Central memory CD8-positive, alpha-beta T cell (primary cell): ENCODE measurements around the gene RIPK1.
"Not testable (repeated sequence)": the region's sequence is repeated elsewhere in the genome, so short reads cannot be mapped to it uniquely, and the experiment has no call there.

Experiments used
- ATAC-seq: fragments of 150-1000 bp; cut with Tn5 transposase; replicated peaks from 2 replicates; pipeline ENCODE4 v1.10.0; 2022; ENCODE audit warnings: mild to moderate bottlenecking, moderate FRiP score, moderate number of reproducible peaks; ENCODE audit not compliant: poor library complexity, severe bottlenecking; ENCODE audit errors: extremely low read depth
- DNase-seq, 2 donors: peaks; one replicate each; pipeline ENCODE4 v3.0.0; 2021; ENCODE audit warnings: low spot score in 2 of 2
- H3K27ac Mint-ChIP-seq: one replicate; pipeline ENCODE4 v1.8.0; 2022; ENCODE audit warnings: low read depth, mild to moderate bottlenecking, moderate library complexity, mixed read lengths
- H3K27me3 Mint-ChIP-seq: one replicate; pipeline ENCODE4 v1.8.0; 2022; ENCODE audit warnings: mixed read lengths
- H3K36me3 Mint-ChIP-seq: one replicate; pipeline ENCODE4 v1.8.0; 2022; ENCODE audit warnings: mild to moderate bottlenecking, moderate library complexity, mixed read lengths; ENCODE audit not compliant: insufficient read depth
- H3K4me1 Mint-ChIP-seq: one replicate; pipeline ENCODE4 v1.8.0; 2022; ENCODE audit warnings: mixed read lengths
- H3K4me3 Mint-ChIP-seq: one replicate; pipeline ENCODE4 v1.8.0; 2022; ENCODE audit warnings: mild to moderate bottlenecking, moderate library complexity, mixed read lengths
- H3K9me3 Mint-ChIP-seq: one replicate; pipeline ENCODE4 v1.8.0; 2022; ENCODE audit warnings: mixed read lengths

RIPK1 gene

GRCh38 chr6:3135668-3136291, 67.5 kb downstream of the RIPK1 start:
- ATAC-seq (no peak), DNase-seq (no peak)
- no peaks in the 10 kb centered on the region for H3K9me3 Mint-ChIP-seq
- no peaks in the 10 kb centered on the region for H3K4me1 Mint-ChIP-seq
- no peak overlapping the region for H3K4me3 Mint-ChIP-seq
- no peak overlapping the region for H3K27ac Mint-ChIP-seq
- H3K27me3 Mint-ChIP-seq = no peaks in the 10 kb centered on the region
- peaks cover 4% of the 10 kb centered on the region for H3K36me3 Mint-ChIP-seq

GRCh38 chr6:3136292-3137011, 68.2 kb downstream of the RIPK1 start:
- no peak for ATAC-seq
- Mint-ChIP-seq H3K27ac (no peak overlapping the region), H3K36me3 (peaks cover 4% of the 10 kb centered on the region), H3K4me1 (no peaks in the 10 kb centered on the region), H3K4me3 (no peak overlapping the region), H3K9me3 (no peaks in the 10 kb centered on the region), H3K27me3 (no peaks in the 10 kb centered on the region)
- DNase-seq = no peak

DNA sequence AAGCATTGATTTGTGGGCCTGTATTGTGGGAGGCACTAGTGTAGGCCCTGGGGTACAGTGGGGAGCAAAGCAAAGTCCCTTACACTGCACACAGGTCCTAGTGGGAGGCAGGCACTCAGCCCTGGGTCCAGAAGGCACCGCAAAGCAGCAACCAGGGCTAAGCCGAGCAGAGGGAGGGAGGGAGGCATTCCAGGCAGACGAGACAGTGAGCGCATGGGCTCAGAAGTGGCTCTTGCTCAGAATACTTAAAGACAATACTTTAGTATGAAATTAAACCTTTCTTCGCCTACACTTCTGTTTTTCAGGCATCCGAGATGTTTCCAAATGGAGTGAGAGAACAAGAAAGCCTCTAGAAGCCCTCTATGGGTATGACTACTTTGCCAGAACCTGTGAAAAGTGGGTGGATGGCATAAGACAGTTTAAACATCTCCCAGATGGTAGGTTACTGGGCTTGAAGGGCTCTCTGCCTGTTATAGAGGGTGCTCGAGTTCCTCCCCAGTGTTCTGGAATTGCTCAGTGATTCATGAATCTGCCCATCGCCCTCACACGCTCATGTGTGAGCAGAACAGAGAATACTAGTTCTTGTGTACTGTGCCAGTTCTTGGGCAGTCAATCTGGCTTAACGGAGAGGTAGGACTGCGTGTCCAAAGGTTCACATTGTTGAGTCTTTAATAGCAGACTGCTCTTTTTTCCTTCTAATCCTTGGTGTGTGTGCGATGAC, 68.9 kb downstream of the RIPK1 start:
- Mint-ChIP-seq H3K36me3 (peaks cover 4% of the 10 kb centered on the region), H3K27ac (no peak overlapping the region), H3K27me3 (no peaks in the 10 kb centered on the region), H3K4me3 (no peak overlapping the region), H3K4me1 (no peaks in the 10 kb centered on the region), H3K9me3 (no peaks in the 10 kb centered on the region)
- ATAC-seq = no peak
- DNase-seq = no peak

DNA sequence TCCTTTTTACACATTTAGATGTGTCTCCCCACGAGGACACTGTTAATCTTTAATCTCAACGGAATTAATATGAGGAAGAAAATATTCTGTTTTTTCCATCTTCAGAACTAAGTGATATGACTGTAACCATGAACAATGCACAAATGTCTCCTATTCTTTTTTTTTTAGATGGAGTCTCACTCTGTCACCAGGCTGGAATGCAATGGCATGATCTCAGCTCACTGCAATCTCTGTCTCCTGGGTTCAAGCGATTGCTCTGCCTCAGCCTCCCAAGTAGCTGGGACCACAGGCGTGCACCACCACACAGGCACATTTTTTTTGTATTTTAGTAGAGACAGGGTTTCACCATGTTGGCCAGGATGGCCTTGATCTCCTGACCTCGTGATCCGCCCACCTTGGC, 69.6 kb downstream of the RIPK1 start:
- H3K27ac Mint-ChIP-seq, H3K9me3 Mint-ChIP-seq, H3K27me3 Mint-ChIP-seq, DNase-seq, H3K4me1 Mint-ChIP-seq, ATAC-seq, H3K36me3 Mint-ChIP-seq, H3K4me3 Mint-ChIP-seq: not testable (repeated sequence)

DNA sequence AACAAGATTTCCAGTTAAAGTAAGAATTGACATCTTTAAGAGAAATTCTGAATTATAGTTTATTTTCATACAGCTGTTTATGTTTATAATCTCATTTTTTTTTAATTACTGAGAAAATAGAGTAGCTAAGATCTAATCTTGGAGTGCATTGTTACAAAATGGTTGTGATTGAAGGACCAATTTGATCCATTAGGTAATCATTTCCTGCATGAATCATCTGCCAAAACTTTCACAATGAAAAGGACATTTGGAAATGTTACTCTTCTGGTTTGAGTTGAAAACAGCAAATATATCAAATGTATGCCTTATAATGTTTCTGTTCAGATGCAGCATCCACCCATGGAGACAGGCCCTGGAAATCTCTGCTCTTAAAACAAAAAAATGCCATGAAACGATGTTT, 70.0 kb downstream of the RIPK1 start:
- no peaks in the 10 kb centered on the region for H3K9me3 Mint-ChIP-seq
- H3K27ac Mint-ChIP-seq = no peak overlapping the region
- peaks cover 4% of the 10 kb centered on the region for H3K36me3 Mint-ChIP-seq
- ATAC-seq (no peak), DNase-seq (no peak)
- no peak overlapping the region for H3K4me3 Mint-ChIP-seq
- H3K27me3 Mint-ChIP-seq = no peaks in the 10 kb centered on the region
- H3K4me1 Mint-ChIP-seq = no peaks in the 10 kb centered on the region

DNA sequence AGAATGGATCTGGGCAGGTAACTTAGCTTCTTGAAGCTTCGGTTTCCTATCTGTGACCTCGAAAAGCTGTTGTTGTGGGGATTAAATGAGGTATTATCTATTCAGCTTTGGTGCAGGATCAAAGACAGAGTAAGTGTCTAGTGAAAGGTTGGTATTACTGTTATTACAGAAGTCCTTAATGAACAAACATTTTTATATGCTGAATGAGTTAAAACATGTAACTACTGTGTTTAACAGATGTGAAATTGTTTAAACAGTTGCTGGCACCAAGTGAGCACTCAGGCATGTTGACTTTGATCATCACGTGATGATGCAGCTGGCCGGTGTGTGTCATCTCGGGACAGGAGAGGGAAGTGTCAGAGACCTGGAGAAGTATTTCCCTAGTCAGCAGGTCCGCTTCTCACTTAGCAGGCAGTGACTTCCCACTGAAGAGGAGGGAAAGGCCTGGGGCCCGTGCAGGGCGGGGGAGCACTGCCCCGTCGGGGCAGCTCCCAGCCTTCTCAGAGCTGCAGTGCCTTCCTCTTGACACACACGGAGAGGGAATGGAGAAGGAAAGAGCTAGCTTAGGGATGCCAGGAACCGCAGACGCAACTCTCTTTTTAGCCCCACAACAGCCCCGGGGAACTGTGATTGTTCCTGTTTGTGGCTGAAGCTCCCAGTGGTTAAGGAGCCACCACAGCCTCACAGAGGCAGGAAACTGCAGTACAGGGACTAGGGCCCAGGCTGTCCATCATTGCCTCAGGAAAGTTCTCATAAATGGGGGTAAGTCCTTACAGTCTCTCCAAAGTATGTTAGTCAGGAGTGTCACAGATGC, 71.0 kb downstream of the RIPK1 start:
- Mint-ChIP-seq H3K4me1 (no peaks in the 10 kb centered on the region), H3K27ac (no peak overlapping the region), H3K4me3 (no peak overlapping the region), H3K9me3 (no peaks in the 10 kb centered on the region), H3K36me3 (peaks cover 4% of the 10 kb centered on the region), H3K27me3 (no peaks in the 10 kb centered on the region)
- no peak for DNase-seq
- ATAC-seq = no peak

DNA sequence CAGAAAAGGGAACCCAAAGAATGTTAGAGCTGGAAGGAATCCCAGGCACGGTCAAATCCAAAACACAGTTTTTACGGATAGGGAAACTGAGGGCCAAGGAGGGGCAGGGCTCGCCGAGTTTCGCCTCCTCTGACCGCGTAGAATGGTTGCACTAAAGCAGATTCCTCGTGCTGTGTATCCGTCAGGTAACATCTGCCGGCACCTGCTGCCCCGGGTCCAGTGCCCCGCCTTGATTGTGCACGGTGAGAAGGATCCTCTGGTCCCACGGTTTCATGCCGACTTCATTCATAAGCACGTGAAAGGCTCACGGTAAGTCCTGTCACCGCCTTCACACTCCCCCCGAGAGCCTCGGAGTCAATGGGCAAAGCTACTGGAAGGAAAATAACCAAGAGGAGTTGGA, 71.9 kb downstream of the RIPK1 start:
- ATAC-seq = no peak
- Mint-ChIP-seq H3K4me1 (peaks cover 8% of the 10 kb centered on the region), H3K36me3 (peaks cover 6% of the 10 kb centered on the region), H3K9me3 (no peaks in the 10 kb centered on the region), H3K27me3 (no peaks in the 10 kb centered on the region), H3K4me3 (no peak overlapping the region), H3K27ac (no peak overlapping the region)
- no peak for DNase-seq

GRCh38 chr6:3142536-3142935, 74.2 kb downstream of the RIPK1 start:
- no peaks in the 10 kb centered on the region for H3K9me3 Mint-ChIP-seq
- H3K36me3 Mint-ChIP-seq = peaks cover 8% of the 10 kb centered on the region
- ATAC-seq = no peak
- H3K4me3 Mint-ChIP-seq = no peak overlapping the region
- H3K27ac Mint-ChIP-seq = no peak overlapping the region
- H3K27me3 Mint-ChIP-seq = no peaks in the 10 kb centered on the region
- DNase-seq = no peak
- H3K4me1 Mint-ChIP-seq = peaks cover 8% of the 10 kb centered on the region

DNA sequence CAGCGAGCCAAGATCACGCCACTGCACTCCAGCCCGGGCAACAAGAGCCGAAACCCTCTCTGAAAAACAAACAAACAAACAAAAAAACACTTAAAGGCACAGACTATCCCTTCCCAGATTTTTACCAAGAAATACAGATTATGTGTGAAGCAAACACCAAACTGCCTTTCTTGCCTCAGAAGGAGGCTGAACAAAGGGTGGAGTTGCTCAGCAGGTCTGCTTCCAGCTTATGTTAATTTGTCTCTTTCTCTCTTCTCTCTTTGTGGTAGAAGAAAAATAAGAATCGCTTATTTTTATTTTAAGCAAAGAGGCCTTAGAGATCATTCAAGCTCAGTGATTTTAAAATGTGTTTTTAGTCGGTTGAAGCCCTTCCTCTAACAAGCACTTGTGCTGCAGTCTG, 74.9 kb downstream of the RIPK1 start:
- no peaks in the 10 kb centered on the region for H3K9me3 Mint-ChIP-seq
- H3K4me1 Mint-ChIP-seq = peaks cover 8% of the 10 kb centered on the region
- DNase-seq (no peak), ATAC-seq (no peak)
- no peaks in the 10 kb centered on the region for H3K27me3 Mint-ChIP-seq
- no peak overlapping the region for H3K27ac Mint-ChIP-seq
- H3K4me3 Mint-ChIP-seq = no peak overlapping the region
- H3K36me3 Mint-ChIP-seq = peaks cover 8% of the 10 kb centered on the region

DNA sequence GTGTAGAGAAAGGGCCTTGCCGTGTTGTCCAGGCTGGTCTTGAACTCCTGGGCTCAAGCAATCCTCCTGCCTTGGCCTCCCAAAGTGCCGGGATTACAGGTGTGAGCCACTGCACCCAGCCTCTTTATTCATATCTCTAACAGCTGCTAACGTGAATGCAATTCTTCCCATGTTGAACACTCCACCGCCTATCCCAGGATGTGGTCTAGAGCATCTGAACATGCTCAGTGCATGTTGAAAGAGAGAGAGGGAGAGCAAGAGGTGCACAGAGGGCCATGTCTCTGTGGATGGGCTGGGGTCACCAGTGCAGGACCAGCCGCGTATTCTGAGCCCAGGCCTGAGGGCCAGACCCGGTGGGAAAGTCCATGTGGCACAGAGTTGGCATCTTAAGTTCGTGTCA, 76.3 kb downstream of the RIPK1 start:
- peaks cover 8% of the 10 kb centered on the region for H3K4me1 Mint-ChIP-seq
- peak overlapping the region; percentile 41 for H3K27ac Mint-ChIP-seq
- H3K4me3 Mint-ChIP-seq = no peak overlapping the region
- H3K9me3 Mint-ChIP-seq = no peaks in the 10 kb centered on the region
- no peak for DNase-seq
- no peak for ATAC-seq
- H3K27me3 Mint-ChIP-seq = no peaks in the 10 kb centered on the region
- H3K36me3 Mint-ChIP-seq = peaks cover 4% of the 10 kb centered on the region

DNA sequence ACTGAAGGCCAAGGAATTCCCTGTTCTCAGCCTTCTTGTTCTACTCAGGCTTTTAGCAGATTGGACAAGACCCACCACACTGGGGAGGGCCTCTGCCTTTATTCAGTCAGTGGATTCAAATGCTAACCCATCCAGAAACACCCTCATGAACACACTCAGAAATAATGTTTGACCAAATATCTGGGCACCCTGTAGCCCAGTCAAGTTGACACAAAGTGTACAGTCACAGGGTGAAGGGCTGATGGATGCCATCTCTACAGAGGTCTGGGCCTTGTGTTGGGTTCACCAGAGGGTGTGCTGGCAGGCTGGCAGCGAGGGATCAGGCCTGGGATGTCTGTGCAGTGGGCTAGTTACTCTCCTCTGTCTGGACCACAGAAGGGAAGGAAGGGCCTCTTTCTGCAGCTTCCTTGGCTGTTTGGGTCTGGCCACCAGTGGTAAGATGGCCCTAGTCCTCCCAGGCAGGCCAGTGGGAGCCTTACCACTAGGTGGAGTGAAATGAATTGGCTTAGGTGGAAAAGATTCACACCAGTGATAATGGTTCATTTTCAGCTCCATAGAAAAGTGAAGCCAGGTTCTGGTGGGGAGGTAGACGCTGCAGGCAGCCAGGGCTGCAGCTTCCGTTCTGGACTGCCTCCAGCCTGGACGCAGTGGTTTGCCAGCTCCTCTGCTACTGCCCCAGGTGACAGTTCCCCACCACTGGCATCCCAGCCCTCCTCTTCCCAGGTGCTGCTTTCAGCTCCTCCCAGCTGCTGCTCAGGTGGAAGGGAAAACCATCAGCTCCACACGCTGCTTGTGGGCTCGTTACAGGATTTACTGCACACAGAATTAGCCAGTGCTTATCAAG, 79.8 kb downstream of the RIPK1 start:
- no peak for ATAC-seq

DNA sequence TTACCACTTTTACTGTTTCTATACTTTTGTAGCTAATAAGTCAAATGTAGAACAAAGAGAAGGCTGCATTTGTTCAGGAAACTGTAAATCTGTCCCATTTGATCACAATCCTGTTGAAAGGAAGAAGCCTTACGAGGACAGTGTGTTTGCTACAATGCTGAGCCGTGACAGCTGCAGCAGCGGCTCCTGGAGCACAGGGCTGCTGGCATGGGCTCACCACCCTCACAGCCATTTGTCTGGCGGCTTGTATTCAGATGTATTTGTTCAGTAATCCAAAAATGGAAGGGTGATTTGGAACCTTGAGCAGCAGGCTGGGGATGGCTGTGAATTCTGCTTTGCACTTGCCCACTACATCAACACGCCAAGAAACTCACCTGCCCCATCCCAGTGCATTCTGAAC, 83.4 kb downstream of the RIPK1 start:
- DNase-seq (no peak), ATAC-seq (no peak)
- H3K27me3 Mint-ChIP-seq = peaks cover 10% of the 10 kb centered on the region
- peaks cover 9% of the 10 kb centered on the region for H3K36me3 Mint-ChIP-seq
- H3K4me1 Mint-ChIP-seq = peaks cover 8% of the 10 kb centered on the region
- H3K9me3 Mint-ChIP-seq = no peaks in the 10 kb centered on the region
- no peak overlapping the region for H3K4me3 Mint-ChIP-seq
- no peak overlapping the region for H3K27ac Mint-ChIP-seq

More for the DNA sequence above, 79.8 kb downstream of the RIPK1 start:
- no peaks in the 10 kb centered on the region for H3K9me3 Mint-ChIP-seq
- H3K4me3 Mint-ChIP-seq = no peak overlapping the region
- H3K27ac Mint-ChIP-seq = no peak overlapping the region
- H3K36me3 Mint-ChIP-seq = peaks cover 4% of the 10 kb centered on the region
- DNase-seq = no peak
- peaks cover 8% of the 10 kb centered on the region for H3K4me1 Mint-ChIP-seq
- H3K27me3 Mint-ChIP-seq = no peaks in the 10 kb centered on the region
